Activated T-cell treated with anti-CD3 and anti-CD28 coated beads for 4 hours (primary cell): ENCODE results near the gene CACNG3.
"Not testable (repeated sequence)": the region's sequence is repeated elsewhere in the genome, so short reads cannot be mapped to it uniquely, and the experiment has no call there.

ENCODE experiments used
- DNase-seq: peaks from one replicate; pipeline ENCODE4 v3.0.0-alpha.2; 2020

CACNG3 gene

GRCh38 chr16:24255456-24256371 lies at the start of gene CACNG3:
CACNG3 (plus strand) TSS chr16:24256335; CDS start chr16:24256755, 420 bp downstream.
- no peak for DNase-seq

DNA sequence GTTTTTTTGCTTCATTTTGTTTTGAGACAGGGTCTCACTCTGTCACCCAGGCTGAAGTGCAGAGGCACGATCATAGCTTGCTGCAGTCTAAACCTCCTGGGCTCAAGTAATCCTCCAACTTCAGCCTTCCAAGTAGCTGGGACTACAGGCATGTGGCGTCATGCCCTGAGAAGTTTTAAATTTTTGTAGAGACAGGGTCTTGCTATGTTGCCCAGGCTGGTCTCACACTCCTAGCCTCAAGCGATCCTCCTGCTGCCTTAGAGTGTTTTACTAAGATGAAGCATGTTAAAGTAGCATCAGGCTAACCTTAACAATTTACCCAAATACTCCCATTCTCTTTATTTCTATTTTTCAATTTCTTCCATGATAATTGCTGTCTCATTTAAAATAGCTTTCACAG lies 49.2 kb upstream of the CACNG3 start:
- no peak for DNase-seq

DNA sequence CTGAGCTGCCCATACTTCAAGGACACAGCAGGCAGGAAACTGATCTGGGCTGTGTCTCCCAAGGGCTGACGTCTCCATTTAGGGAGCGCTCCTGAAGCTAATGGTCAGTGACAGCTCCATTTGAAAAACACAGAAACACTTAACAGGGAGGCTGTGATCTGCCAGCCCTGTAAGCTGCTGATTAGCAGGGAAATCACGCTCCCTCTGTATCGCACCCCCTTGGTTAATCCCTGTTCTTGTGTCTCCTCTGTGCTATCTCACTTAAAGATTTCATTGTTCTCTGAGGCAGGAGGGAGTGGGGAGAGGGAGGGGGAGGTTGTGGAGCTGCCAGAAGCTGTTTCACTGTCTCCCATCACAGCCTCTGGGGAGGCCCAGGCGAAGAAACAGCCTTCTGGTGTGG lies 47.4 kb upstream of the CACNG3 start:
- DNase-seq = no peak

DNA sequence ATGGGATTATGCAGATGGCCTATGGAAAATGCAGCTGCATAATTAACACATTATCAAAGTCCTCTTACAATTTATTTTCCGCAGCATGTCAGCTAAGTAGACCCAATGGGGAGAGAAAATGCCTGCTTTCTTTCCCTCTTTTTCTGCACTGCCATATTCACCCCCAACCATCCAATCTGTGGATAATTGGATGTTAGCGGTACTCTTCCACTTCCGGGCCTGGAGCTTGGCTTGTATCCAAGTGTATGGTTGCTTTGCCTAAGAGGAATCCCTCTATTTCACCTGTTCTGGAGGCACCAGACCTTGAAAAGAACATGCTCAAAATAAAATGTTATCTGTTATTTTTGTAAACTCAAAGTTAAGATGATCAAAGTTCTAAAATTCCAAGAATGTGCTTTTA lies 41.1 kb upstream of the CACNG3 start:
- no peak for DNase-seq

- DNase-seq = no peak
Observed at GRCh38 chr16:24216961-24217360, 39.2 kb upstream of the CACNG3 start.

GRCh38 chr16:24217461-24217860 lies 38.7 kb upstream of the CACNG3 start:
- DNase-seq = no peak

DNA sequence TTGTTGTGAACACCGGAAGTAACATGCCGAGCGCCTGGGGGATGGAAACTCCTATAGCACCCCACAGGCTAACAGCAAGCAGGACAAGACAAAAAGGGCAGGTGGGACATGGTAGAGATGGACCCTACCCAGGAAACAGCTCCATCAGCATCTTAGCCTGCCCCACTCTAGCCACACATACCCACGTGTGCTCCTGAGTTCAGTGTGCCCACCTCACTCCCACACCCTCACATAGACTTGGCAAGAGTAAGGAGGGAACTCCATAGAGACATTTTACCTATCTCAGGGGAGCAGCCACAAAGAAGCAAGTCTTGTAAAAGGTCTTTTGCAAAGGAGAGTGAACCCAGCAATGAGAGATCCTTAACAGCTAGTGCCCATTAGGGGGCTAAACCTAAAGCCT lies 37.8 kb upstream of the CACNG3 start:
- no peak for DNase-seq

- DNase-seq = no peak
Observed at GRCh38 chr16:24221219-24221618, 34.9 kb upstream of the CACNG3 start.

DNA sequence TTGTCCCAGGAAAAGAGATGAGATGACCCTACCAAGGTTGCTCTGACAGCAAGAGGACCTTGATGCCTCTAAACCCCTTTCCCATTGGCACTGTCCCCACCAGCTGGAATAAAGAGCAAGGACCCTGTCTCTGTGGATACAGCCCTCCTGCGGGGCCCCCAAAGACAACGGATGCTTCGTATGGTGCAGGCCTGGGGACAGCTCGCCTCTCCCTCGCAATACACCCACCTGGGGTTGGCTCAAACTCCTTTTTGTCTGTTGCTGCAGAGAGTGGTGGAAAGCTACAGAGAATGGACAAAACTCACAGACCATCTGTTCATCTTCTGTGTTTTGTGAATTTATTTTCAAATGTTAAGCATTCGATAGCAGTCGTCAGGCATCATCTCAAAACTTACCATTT lies 27.6 kb upstream of the CACNG3 start:
- DNase-seq = no peak

GRCh38 chr16:24232936-24233335 lies 23.2 kb upstream of the CACNG3 start:
- DNase-seq = no peak

- DNase-seq = no peak
Observed at GRCh38 chr16:24234737-24235136, 21.4 kb upstream of the CACNG3 start.

GRCh38 chr16:24235806-24236205 lies 20.3 kb upstream of the CACNG3 start:
- no peak for DNase-seq

- DNase-seq = not testable (repeated sequence)
Observed at GRCh38 chr16:24238846-24239245, 17.3 kb upstream of the CACNG3 start.

- no peak for DNase-seq
Observed at GRCh38 chr16:24246911-24247607, 9.1 kb upstream of the CACNG3 start.

DNA sequence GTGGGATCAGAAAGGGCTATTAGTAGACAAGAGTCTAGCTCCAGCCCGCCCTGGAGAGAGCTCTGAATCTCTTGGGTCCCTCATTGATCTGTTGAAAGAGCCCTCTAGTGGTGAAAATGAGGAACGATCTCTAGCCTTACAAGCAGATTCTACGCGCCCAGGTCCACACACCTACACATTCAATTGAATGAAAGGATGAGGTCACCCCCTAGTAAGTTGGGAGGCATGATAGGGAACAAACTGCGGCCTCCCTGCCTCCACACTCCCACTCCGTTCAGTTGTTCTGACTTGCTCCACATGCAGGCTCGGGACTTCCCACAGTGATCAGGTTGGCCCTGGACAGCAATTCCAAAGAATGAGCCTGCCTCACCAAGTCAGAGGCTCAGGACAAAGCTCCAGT lies 2.9 kb upstream of the CACNG3 start:
- peak; percentile 13 for DNase-seq

- no peak for DNase-seq
Observed at GRCh38 chr16:24257958-24258357, 1.8 kb downstream of the CACNG3 start.

- no peak for DNase-seq
Observed at GRCh38 chr16:24258791-24259190, 2.7 kb downstream of the CACNG3 start.

DNA sequence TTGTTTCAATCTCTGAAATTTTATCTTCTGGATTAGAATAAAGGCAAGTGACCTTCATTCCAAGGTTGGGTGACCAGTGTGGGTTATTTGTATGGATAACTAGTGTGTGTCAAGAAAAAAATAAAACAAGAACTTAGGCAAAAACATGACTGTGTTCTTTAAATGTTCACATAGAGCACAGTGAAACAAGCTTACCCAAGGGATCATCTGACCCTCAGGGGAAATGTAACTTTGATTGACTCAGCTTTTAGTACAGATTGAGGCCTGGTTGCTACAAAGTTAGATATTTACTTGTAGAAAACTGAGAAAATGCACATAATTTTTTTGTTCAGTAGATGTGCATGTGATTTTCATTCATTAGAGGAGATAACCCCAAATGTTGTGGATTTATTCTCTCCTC lies 6.7 kb downstream of the CACNG3 start:
- no peak for DNase-seq

GRCh38 chr16:24270721-24271442 lies 14.7 kb downstream of the CACNG3 start:
- DNase-seq = no peak

DNA sequence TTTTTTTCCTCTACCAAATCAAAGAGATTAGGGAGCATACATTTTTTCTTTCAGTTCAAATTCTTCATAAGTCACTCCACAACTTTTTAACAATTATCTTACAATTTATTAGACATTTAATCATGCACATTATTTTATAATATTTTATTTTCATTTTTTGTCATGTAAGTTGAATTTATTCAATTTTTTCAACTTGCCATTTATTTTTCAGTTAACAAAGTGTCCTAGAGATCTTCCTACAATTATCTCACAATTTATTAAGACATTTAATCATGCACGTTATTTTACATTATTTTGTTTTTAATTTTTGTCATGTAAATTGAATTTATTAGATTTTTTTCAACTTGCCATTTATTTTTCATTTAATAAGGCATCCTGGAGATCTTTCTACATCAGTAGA lies 16.2 kb downstream of the CACNG3 start:
- DNase-seq = no peak

DNA sequence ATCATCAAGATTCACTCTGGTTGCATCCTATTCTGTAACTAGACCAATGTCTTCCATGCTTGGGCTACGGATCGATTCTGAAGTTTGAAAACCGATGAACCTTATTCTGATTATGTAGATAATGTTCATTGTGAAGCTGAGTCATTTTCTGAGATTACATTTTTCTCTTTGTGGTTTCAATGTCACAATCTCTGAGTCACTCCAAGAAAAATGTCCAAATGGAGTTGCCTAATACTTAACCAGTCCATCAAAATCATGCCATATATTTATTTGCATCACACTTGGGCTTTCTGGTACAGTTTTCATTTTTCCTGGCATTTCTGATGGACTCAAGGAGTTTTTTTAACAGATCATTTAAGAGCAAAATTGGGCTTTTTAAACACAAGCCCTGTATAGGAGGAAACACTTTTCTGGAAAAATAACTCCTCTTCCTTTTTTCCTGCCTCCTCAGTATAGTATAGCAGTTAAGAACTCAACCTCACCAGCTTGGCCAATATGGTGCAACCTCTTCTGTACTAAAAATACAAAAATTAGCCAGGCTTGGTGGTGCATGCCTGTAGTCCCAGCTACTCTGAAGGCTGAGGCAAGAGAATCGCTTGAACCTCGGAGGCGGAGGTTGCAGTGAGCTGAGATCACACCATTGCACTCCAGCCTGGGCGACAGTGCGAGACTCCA lies 17.5 kb downstream of the CACNG3 start:
- no peak for DNase-seq

GRCh38 chr16:24275413-24275812 lies 19.3 kb downstream of the CACNG3 start:
- DNase-seq = no peak

- DNase-seq = no peak
Observed at GRCh38 chr16:24279982-24280515, 23.9 kb downstream of the CACNG3 start.
